ENCODE data around the gene DDX11. TPM values are rescaled to one million over a fixed set of nuclear protein-coding genes. Genes with fewer than 3 reads are reported as not detected.
A peak's percentile ranks its signal among the peaks of the same experiment; 100 is the strongest.
"Not testable (repeated sequence)": the region's sequence is repeated elsewhere in the genome, so short reads cannot be mapped to it uniquely, and the experiment has no call there.

The DDX11 gene
- total and polyA plus RNA-seq, 8 donors = 11.1 to 45.3 (median 26.2) TPM

- H3K4me3 ChIP-seq = no peak overlapping the region
- no peak overlapping the region for H3K27ac ChIP-seq
- DNase-seq = peak in 1 of 6 donors; percentile 19
- H3K4me1 ChIP-seq = no peaks in the 10 kb centered on the region
- peak in 1 of 4 donors; percentile 14 for ATAC-seq
- no peak for FAIRE-seq
- TF ChIP-seq CTCF (IDR thresholded peaks at IDR 0.05) = no peak
- H3K9me3 ChIP-seq = no peaks in the 10 kb centered on the region
- intact Hi-C loops (cut with DNase I) = no loop called here
- peaks cover 0 to 7% (median 0%) of the 10 kb centered on the region in 4 donors for H3K27me3 ChIP-seq
- H3K36me3 ChIP-seq = no peaks in the 10 kb centered on the region
- 48 to 93% methylated on average over 11 to 26 of the region's 26 CpGs for WGBS, 2 donors
These were observed 46.8 kb downstream of the DDX11 start for GRCh38 chr12:31120392-31121008.

- H3K9me3 ChIP-seq; H3K27ac ChIP-seq; intact Hi-C loops (cut with DNase I); H3K4me3 ChIP-seq; FAIRE-seq; H3K36me3 ChIP-seq; DNase-seq; H3K27me3 ChIP-seq; ATAC-seq; H3K4me1 ChIP-seq: not testable (repeated sequence)
- WGBS, 2 donors = 46 to 77% methylated on average over 15 to 18 of the region's 19 CpGs
These were observed 47.5 kb downstream of the DDX11 start for GRCh38 chr12:31121022-31121728.

GRCh38 chr12:31122481-31122880 is 48.8 kb downstream of the DDX11 start:
- Histone ChIP-seq H3K4me3 (no peak overlapping the region), H3K27ac (no peak overlapping the region), H3K36me3 (no peaks in the 10 kb centered on the region), H3K9me3 (no peaks in the 10 kb centered on the region), H3K27me3 (peaks cover 0 to 4% (median 0%) of the 10 kb centered on the region in 4 donors), H3K4me1 (no peaks in the 10 kb centered on the region)
- FAIRE-seq = no peak
- TF ChIP-seq CTCF (IDR thresholded peaks at IDR 0.05) = no peak
- no peak for ATAC-seq
- DNase-seq = peak in 1 of 6 donors; percentile 11
- WGBS, 2 donors = 80 to 83% methylated on average over 13 to 16 of the region's 19 CpGs
- intact Hi-C loops (cut with DNase I) = no loop called here

GRCh38 chr12:31124158-31124557 is 50.5 kb downstream of the DDX11 start:
- WGBS, 2 donors = 72 to 75% methylated on average over 8 of the region's 8 CpGs
- H3K9me3 ChIP-seq; H3K4me1 ChIP-seq; ATAC-seq; H3K4me3 ChIP-seq; intact Hi-C loops (cut with DNase I); H3K27ac ChIP-seq; H3K36me3 ChIP-seq; FAIRE-seq; H3K27me3 ChIP-seq; DNase-seq: not testable (repeated sequence)

- H3K4me1 ChIP-seq; H3K4me3 ChIP-seq; H3K27ac ChIP-seq; DNase-seq; H3K9me3 ChIP-seq; H3K36me3 ChIP-seq; FAIRE-seq; intact Hi-C loops (cut with DNase I); ATAC-seq; H3K27me3 ChIP-seq: not testable (repeated sequence)
- WGBS, 2 donors = 71 to 98% methylated on average over 2 of the region's 2 CpGs
These were observed 51.5 kb downstream of the DDX11 start for GRCh38 chr12:31125171-31125570.

- H3K27me3 ChIP-seq; H3K36me3 ChIP-seq; FAIRE-seq; H3K9me3 ChIP-seq; H3K4me1 ChIP-seq; DNase-seq; intact Hi-C loops (cut with DNase I); H3K27ac ChIP-seq; ATAC-seq; H3K4me3 ChIP-seq: not testable (repeated sequence)
- WGBS, 2 donors = 54 to 79% methylated on average over 2 of the region's 4 CpGs
These were observed 53.7 kb downstream of the DDX11 start for GRCh38 chr12:31127209-31127848.

- H3K4me1 ChIP-seq; intact Hi-C loops (cut with DNase I); H3K4me3 ChIP-seq; FAIRE-seq; H3K36me3 ChIP-seq; H3K27me3 ChIP-seq; DNase-seq; ATAC-seq; H3K27ac ChIP-seq; H3K9me3 ChIP-seq: not testable (repeated sequence)
- 53 to 62% methylated on average over 2 of the region's 2 CpGs for WGBS, 2 donors
These were observed 62.9 kb downstream of the DDX11 start for GRCh38 chr12:31136581-31136980.

GRCh38 chr12:31144768-31145167 is 71.1 kb downstream of the DDX11 start:
- H3K36me3 ChIP-seq; H3K27me3 ChIP-seq; H3K4me3 ChIP-seq; intact Hi-C loops (cut with DNase I); H3K27ac ChIP-seq; FAIRE-seq; H3K9me3 ChIP-seq; DNase-seq; H3K4me1 ChIP-seq; ATAC-seq: not testable (repeated sequence)
- 16 to 26% methylated on average over 9 of the region's 9 CpGs for WGBS, 2 donors

- H3K27me3 ChIP-seq; H3K27ac ChIP-seq; FAIRE-seq; H3K9me3 ChIP-seq; H3K4me3 ChIP-seq; H3K4me1 ChIP-seq; DNase-seq; intact Hi-C loops (cut with DNase I); H3K36me3 ChIP-seq: not testable (repeated sequence)
- ATAC-seq = peak in 3 of 4 donors; percentile 29 to 35 (median 30)
- 8% methylated on average over 4 to 6 of the region's 6 CpGs for WGBS, 2 donors
These were observed 71.6 kb downstream of the DDX11 start for GRCh38 chr12:31145296-31145695.

GRCh38 chr12:31147415-31147814 is 73.8 kb downstream of the DDX11 start:
- FAIRE-seq = peak; percentile 56
- H3K9me3 ChIP-seq; H3K27ac ChIP-seq; H3K4me1 ChIP-seq; intact Hi-C loops (cut with DNase I); H3K36me3 ChIP-seq; ATAC-seq; DNase-seq; H3K4me3 ChIP-seq; H3K27me3 ChIP-seq: not testable (repeated sequence)
- 68 to 84% methylated on average over 2 of the region's 3 CpGs for WGBS, 2 donors

Data from pancreas (tissue), 10 donors.